Left colon (tissue), 2 donors: ENCODE data around the gene RPL41. TPM values are rescaled to one million over a fixed set of nuclear protein-coding genes. Genes with fewer than 3 reads are reported as not detected.
A peak's percentile ranks its signal among the peaks of the same experiment; 100 is the strongest.
"Not testable (repeated sequence)": the region's sequence is repeated elsewhere in the genome, so short reads cannot be mapped to it uniquely, and the experiment has no call there.

Experiments used
- ATAC-seq: fragments of 200-7000 bp; cut with Tn5 transposase; one replicate; pipeline ENCODE4 v1.9.1; 2020; ENCODE audit warnings: mild to moderate bottlenecking, moderate library complexity
- DNase-seq, 2 donors: peaks; one replicate each; pipeline ENCODE4 v3.0.0-alpha.2; 2020
- intact Hi-C, 2 donors: fragments of 100-400 bp; cut with DNase I in 1 of 2; cut with micrococcal nuclease in 1 of 2; formaldehyde crosslinking; loops; one replicate each; pipeline versions ENCODE4 v1.11.2 to v1.14.0; 2022; cut with DNase I, micrococcal nuclease
- total RNA-seq, 2 donors: library from RNA; stranded (reverse); fragmentation: NEBNext Ultra II Directional; extraction: Animal tissue kit (Norgen Biotek cat#: 25700); gene quantifications; one replicate each; pipeline ENCODE4 v1.2.1, GENCODE V29; 2021
- donor health status: DM: no; HTN: no; CAD: no.
- donor health status: DM: yes; HTN: yes; CAD: no.

Gene RPL41
- total RNA-seq, 2 donors from 2014 or later = 2,955 to 2,956 TPM

DNA sequence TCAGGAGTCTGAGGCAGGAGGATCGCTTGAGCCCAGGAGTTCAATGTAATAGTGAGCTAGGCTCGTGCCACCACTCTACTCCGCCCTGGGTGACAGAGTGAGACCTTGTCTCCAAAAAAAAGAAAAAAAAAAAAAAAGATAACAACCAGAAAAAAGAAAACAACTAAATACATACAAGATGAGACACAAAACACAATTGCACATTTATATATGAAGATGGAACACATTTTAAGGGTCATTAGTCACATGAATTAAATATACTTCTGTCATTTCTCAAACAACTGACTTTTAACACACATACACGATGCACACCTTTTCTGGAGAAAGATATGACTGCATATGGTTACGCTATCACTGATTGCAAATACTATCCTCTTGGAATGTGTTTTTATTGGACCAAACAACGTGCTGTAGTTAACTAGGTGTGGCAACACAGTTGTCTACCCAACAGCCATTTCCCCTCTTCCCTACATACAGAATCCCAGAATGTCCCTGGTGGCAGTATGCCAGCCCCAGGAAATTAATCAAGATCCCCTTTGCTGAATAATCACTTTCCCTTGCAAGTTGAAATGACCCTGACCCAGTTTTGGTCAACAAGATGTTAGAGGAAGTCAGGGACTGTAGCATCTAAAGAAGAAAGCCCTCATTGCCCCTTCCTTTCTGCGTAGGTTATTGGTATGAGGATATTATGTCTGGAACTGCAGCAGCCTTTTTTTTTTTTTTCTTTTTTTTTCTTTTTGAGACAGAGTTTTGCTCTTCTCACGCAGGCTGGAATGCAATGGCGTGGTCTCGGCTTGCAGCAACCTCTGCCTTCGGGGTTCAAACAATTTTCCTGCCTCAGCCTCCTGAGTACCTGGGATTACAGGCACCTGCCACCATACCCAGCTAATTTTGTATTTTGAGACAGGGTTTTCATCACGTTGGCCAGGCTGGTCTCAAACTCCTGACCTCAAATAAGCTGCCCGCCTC, 30.3 kb downstream of the RPL41 start:
- intact Hi-C loops = no loop called here
- peak; percentile 87 for ATAC-seq
- peak in 1 of 2 donors; percentile 63 for DNase-seq

DNA sequence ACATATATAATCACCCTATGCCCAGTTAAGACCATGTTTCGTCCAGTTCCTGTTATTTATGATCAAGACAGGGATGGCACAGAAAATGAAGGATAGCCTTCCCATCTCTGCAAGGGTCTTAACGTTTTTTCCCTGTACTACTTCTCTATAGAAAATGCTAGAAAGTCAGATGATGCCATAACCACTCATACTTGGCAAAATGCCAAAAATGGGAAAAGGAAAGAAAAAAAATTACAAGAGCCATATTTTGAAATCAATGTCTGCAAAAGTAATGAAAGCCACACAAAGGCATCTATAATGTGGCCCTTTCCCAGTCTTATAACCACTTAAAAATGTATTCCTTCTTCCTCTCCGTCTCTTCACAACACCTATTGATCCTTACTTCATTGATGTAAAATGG, 34.1 kb downstream of the RPL41 start:
- intact Hi-C loops = no loop called here

DNA sequence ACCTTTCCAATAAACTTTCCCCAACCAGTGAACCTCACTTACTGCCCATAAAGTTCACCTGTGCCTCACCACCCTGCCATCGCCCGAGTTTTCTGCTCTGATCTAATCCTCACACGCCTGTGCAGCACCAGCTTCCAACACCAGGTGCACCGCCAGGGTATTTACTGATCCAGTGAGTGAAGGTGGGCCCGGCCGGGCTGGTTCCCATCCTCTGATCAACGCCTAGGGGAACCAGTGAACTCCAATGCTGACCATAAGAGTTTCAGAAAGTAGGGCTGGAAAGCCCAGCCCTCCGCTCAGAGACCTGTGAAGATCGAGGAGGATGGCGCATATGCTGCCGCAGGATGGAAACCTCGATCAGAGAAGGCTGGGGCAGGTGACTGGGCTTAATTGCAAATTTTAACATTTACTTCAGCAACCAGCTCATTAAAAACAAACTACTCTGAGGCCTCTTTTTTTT, 35.3 kb downstream of the RPL41 start:
- ATAC-seq = peak; percentile 71
- intact Hi-C loops = no loop called here
- DNase-seq = peak; percentile 67 to 86

More for the DNA sequence above, 34.1 kb downstream of the RPL41 start:
- no peak for DNase-seq
- ATAC-seq = no peak

DNA sequence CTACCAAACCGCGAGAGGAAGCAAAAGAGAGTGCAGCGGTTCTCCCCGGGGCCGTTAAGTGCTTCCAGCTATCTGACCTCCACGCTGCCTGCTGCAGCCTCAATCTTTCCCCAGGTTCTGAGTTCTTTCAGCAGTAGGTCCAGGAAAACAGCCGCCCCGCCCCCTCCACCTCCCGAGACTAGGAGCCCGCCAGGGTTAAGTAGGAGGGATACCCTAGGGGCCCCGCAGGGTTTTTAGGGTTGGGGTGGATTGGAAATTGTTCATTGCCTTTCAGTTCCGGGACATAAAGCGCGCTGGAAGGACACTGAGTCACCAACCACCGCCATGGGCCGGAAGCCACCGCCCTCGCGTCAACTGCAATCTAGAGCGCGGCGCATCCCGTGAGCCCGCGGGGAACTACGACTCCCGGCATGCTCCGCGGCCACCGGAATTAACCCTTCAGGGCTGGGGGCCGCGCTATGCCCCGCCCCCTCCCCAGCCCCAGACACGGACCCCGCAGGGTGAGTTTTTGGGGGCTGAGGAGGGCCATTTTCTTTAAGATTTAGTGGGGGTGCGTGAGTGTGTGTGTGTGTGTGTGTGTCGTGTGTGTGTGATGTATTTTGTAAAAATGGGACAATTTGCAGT, 35.8 kb downstream of the RPL41 start, which contains the start of gene MYL6B:
TSS of gene MYL6B (plus strand) at position 456 of the 624 bp plus-strand sequence. CDS start 1,332 bp downstream, outside the sequence.
- DNase-seq = peak; percentile 95 to 97
- intact Hi-C loops = no loop called here
- peak; percentile 91 for ATAC-seq

DNA sequence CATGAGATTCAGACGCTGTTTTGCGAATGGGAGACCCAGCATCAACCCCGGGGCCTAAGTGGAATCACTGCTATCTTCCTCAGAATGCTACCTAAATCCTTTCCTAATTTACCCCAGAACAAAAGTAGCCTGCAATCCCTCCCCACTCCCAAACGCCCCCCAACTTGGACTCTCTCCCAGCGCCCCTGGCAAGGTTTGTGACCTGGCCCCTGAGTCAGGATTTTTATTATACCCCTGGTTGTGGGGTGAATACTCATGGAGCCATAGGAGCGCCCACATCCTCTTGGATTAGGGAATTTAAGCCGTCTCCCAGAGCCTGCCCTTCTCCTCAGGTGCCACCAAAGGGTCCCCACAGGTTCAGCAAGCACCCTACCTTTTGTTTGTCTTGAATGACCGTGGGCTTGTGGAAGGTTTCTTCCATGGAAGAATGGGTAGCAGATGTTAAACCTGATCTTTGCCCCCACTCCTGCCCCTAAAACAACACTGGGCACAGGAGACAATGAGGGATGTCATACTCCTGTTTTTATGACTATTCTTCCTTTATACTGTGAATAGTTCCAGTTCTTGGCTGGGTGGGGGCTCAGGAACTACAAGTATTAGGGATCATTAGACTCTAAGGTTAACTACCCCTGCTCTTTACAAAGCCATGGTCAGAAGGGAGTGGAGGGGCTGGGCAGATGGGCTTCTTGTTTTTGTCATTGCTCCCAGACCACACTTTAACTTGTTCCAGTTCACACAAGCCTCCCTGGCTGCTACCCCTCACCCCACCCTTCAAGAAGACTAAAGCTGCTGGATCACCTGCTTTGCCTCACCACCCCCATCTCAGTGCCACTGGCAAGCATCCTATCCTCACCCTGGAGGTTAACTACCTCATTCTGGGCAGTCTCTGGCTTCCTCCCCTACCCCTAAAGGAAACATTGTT, 36.6 kb downstream of the RPL41 start:
- intact Hi-C loops = no loop called here
- no peak for ATAC-seq
- peak in 1 of 2 donors; percentile 27 for DNase-seq

DNA sequence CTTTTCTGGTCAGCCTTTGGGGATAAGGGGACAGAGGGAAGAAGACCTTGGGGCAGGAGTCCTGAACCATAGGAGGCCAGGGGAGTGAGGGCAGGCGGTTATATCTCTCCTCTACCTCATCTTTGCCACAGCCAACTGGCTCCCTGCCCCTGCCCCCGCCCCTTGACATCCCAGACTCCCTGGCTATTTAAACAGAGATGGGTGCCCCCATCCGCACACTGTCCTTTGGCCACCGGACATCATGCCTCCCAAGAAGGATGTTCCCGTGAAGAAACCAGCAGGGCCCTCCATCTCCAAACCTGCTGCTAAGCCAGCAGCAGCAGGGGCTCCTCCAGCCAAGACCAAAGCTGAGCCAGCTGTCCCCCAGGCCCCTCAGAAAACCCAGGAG, 37.2 kb downstream of the RPL41 start:
- ATAC-seq = no peak
- intact Hi-C loops = no loop called here
- peak in 1 of 2 donors; percentile 22 for DNase-seq

DNA sequence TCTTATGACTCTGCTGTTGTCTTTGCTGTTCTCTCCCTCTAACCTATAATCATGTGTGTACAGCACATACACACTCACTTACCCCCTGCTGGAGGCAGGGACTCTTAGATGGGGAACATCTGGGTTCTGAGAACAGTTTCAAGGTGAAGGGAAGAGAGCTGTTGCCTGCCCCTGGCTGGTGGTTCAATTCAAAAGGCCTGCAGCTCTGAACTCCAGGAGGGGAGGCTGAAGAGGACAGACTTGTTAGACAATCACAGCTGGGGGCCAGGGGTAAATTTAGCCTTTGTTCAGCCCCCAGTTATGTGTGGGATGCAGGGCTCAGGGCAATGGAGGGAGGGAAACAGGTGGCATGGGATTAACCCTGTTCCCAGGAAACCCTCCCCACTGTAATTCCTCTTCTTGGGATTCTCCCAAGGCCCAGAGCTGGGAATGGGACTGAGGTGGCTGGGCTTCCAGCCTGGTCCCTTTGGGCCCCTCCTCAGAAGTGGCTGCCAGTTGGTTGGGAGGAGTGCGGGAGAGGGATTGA, 37.9 kb downstream of the RPL41 start:
- ATAC-seq = no peak
- intact Hi-C loops = no loop called here
- DNase-seq = peak in 1 of 2 donors; percentile 20

DNA sequence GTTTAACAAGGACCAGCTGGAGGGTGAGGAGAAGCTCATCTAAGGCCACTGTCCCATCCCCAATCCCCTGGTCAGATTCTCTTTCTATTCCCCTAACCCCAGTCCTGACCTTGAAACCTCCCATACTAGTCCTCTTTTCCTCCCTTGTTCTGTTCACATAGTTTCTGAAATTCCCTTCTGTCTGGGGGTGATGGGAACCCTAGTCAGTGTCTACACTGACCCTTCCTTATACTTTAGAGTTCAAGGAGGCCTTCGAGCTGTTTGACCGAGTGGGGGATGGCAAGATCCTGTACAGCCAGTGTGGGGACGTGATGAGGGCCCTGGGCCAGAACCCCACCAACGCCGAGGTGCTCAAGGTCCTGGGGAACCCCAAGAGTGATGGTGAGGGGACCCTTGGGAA, 38.4 kb downstream of the RPL41 start:
- intact Hi-C loops = no loop called here

DNA sequence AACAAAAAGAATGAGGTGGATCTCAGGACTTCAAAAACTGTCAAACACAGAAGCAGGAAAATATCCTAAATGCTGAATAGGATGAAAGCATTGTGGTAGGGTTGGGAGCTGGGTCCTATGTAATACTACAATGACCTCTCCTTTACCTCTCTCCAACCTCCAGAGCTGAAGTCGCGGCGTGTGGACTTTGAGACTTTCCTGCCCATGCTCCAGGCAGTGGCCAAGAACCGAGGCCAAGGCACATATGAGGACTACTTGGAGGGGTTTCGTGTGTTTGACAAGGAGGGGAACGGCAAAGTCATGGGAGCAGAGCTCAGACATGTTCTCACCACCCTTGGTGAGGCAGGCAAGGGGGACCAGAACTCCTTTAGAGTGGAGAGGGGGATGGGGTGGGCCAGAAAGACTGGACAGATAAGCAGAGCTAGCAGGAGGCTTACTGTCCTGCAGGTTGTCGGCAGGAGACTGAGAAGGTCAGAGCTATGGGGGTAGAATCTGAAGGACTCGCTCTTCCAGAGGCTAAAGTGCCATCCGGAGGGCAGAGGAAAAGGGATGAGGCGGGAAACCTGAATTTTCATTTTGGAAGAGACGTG, 38.9 kb downstream of the RPL41 start:
- DNase-seq (peak in 1 of 2 donors; percentile 24), ATAC-seq (no peak)
- intact Hi-C loops = no loop called here

More for the DNA sequence above, 38.4 kb downstream of the RPL41 start:
- ATAC-seq = no peak
- peak in 1 of 2 donors; percentile 24 for DNase-seq

DNA sequence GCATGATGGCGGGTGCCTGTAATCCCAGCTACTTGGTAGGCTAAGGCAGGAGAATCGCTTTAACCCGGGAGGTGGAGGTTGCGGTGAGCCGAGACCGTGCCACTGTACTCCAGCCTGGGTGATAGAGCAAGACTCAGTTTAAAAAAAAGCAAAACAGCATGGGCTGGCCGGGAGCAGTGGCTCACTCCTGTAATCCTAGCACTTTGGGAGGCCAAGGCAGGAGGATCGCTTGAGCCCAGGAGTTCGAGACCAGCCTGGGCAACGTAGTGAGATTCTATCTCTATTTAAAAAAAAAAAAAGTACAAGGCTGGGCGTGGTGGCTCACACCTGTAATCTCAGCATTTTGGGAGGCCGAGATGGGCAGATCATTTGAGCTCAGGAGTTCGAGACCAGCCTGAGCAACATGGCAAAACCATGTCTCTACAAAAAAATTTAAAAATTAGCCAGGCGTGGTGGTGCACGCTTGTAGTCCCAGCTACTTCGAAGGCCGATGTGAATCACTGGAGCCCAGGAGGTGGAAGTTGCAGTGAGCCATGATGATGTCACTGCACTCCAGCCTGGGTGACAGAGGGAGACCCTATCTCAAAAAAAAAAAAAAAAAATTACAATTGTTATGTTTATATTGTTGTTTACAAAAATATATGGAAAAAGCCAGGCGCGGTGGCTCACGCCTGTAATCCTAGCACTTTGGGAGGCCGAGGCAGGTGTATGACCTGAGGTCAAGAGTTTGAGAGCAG, 40.2 kb downstream of the RPL41 start:
- intact Hi-C loops, ATAC-seq: not testable (repeated sequence)
- peak in 1 of 2 donors; percentile 18 for DNase-seq

DNA sequence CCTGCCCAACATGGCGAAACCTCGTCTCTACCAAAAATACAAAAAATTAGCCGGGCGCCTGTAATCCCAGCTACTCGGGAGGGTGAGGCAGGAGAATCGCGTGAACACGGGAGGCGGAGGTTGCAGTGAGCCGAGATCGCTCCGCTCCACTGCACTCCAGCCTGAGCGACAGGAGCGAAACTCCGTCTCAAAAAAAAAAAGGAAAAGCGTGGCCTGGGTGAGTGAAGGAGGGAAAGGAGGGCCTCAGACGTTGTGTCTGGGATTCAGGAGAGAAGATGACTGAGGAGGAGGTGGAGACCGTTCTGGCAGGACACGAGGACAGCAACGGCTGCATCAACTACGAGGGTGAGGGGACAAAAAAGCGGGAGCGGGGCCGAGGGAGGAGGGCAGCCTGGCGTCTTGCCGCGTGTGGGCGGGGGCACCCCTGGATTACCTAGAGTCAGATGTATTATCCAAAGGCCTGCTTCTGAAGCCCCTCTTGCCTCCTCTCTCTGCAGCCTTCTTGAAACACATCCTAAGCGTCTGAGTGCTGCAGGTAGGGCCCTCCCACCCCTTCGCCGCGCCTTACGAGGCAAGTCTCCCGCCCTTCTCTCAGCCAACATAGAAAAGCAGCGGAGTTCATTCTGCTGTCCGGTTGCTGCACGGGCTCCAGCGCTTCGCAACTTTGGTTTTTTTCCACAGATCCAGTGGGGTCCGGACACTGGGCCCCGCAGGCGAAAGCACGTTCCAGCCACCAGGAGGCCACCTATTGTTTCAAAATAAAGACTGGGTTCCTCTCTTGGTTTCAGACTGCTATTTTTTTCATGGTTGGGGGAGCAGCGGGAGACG, 41.0 kb downstream of the RPL41 start:
- peak; percentile 75 to 80 for DNase-seq
- intact Hi-C loops = loop anchor here in 1 of 2 donors (2.0 kb wide), 1 partner anchor 31 kb away; the partner anchor contains the start of gene SMARCC2
- peak; percentile 51 for ATAC-seq

DNA sequence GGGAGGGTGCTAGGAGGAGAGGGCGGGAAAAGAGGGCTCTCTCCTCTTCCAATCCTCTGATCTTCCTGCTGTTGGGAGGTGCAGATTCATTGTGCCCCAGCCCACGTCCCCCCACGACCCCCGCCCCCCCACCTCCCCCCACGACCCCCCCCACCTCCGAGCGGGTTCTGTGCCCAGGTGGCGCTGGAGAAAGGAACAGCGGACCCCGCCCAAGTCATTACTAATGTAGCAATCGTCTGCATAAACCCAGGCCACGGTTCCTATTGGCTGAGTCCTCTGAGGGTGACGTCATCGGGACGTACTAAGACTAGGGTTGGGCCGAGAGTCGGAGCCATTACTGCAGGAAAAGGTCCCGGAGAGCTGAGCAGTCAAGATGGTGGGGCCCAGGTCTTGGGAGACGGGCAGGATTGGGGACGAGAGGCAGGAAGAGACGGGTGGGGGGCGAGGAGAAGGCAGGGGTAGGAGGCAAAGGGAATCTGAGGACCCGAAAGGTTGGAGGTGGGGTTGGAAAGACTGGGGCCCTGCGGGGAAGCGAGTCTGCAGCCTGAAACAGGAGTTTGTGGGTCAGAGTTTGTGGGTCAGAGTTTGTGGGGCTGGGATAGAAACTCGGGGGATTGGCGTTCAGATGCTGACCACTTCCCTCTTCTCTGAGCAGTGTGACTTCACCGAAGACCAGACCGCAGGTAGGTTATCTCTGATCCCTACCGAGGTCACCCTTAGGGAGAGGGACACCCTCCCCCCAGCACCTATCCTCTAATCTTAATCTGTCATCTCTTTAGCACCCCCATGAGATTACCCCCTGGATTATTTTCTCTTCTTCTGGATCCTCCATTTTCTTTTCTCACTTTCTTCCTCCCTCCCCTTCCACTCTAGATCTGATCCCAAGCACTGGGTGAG, 41.8 kb downstream of the RPL41 start, which contains the start of gene MYL6:
TSS of gene MYL6 (plus strand) at position 331 of the 897 bp plus-strand sequence. CDS start at position 374, 43 bp downstream.
- intact Hi-C loops = loop anchor here in 1 of 2 donors (2.0 kb wide), 1 partner anchor 31 kb away; the partner anchor contains the start of gene SMARCC2
- DNase-seq = peak; percentile 96 to 99

DNA sequence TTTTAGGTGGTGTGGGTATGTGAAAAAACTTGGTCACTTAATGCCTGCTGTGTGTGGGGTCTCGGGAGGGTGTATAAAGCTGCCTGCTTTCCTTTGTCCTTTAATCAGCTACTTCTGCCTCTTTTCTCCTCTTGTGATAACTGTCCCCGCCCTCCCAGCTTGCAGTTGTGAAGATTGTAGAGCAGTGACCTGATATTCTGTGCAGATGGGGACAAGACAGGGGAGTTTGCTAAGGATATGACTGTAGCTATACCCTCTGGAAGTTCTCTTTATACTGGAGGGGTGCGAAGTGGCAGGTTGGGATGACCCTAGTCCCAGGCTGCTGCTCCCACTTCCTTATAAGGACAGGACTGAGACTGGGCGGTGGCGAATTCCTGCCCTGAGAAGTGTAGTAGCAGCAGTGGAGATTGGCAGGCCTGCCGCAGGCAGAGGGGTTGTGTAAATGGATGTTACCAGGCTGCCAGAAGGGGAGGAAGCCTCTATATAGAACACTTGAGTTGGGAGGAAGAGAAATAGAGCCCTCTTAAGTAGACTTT, 42.6 kb downstream of the RPL41 start:
- DNase-seq = peak; percentile 86 to 93
- peak; percentile 64 for ATAC-seq
- intact Hi-C loops = loop anchor here in 1 of 2 donors (2.0 kb wide), 1 partner anchor 30 kb away; the partner anchor contains the start of gene SMARCC2

More for the DNA sequence above, 41.8 kb downstream of the RPL41 start, which contains the start of gene MYL6:
- peak; percentile 82 for ATAC-seq

DNA sequence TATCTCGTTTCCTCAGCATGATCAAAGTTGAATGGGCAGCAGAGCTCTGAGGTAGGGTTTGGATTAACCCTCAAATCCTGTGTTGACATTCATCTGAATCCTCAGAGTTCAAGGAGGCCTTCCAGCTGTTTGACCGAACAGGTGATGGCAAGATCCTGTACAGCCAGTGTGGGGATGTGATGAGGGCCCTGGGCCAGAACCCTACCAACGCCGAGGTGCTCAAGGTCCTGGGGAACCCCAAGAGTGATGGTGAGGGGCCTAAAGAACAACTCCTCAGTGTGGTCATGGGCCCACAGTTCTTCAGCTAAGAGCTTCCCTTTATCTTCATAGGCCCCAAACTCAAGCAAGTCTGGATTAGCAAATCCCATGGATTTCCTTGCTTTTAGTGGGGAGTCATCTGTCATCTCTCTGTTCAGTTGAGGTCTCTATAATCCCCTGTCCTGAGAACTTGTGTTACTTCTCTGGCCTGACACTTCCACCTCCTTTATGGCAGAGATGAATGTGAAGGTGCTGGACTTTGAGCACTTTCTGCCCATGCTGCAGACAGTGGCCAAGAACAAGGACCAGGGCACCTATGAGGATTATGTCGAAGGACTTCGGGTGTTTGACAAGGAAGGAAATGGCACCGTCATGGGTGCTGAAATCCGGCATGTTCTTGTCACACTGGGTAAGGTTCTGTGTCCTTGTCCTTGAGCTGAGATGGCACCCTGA, 43.2 kb downstream of the RPL41 start:
- DNase-seq = peak in 1 of 2 donors; percentile 25
- intact Hi-C loops = loop anchor here in 1 of 2 donors (2.0 to 5.0 kb wide), 2 partner anchors 29 to 32 kb away; partner anchors contain the start of genes ESYT1 and SMARCC2
- no peak for ATAC-seq
